CD4-positive, alpha-beta memory T cell (primary cell): ENCODE measurements around the gene DOCK3. TPM values are rescaled to one million over a fixed set of nuclear protein-coding genes. Genes with fewer than 3 reads are reported as not detected.
"Not testable (repeated sequence)": the region's sequence is repeated elsewhere in the genome, so short reads cannot be mapped to it uniquely, and the experiment has no call there.

Experiments used
- CTCF ChIA-PET: fragments of 350-600 bp; sonication (Branson Sonifier 250); formaldehyde crosslinking; loops from one replicate; lab custom pipeline; 2021; ENCODE audit warnings: inconsistent platforms; ENCODE audit not compliant: partially characterized antibody; lab: Charles Lee
- POLR2A ChIA-PET: fragments of 350-600 bp; sonication (Branson Sonifier 250); formaldehyde crosslinking; loops from one replicate; lab custom pipeline; 2021; ENCODE audit not compliant: partially characterized antibody; lab: Charles Lee
- DNase-seq, 5 donors: peaks; one replicate each; pipeline versions ENCODE4 v3.0.0 to v3.0.0-alpha.2; 2020 to 2022; ENCODE audit warnings: mixed read lengths in 1 of 5
- H3K27ac ChIP-seq: one replicate; pipeline ENCODE4 v1.7.0; 2013; ENCODE audit warnings: low read depth, low read length
- H3K27me3 ChIP-seq: 2 replicates; pipeline ENCODE4 v1.7.0; 2013; ENCODE audit warnings: mild to moderate bottlenecking, low read length, moderate library complexity; ENCODE audit not compliant: insufficient read depth
- H3K36me3 ChIP-seq: 2 replicates; pipeline ENCODE4 v1.7.0; 2013; ENCODE audit warnings: mild to moderate bottlenecking, low read length, moderate library complexity; ENCODE audit not compliant: insufficient read depth
- H3K4me1 ChIP-seq: 2 replicates; pipeline ENCODE4 v1.7.0; 2013; ENCODE audit warnings: mild to moderate bottlenecking, low read length, moderate library complexity; ENCODE audit not compliant: insufficient read depth
- H3K4me3 ChIP-seq, 2 donors: one replicate each; pipeline ENCODE4 v1.7.0; 2013; ENCODE audit warnings: low read length in 2 of 2, mild to moderate bottlenecking in 1 of 2
- H3K9me3 ChIP-seq, 2 donors: one replicate each; pipeline ENCODE4 v1.7.0; 2013; ENCODE audit warnings: low read length in 2 of 2, control low read depth in 1 of 2; ENCODE audit not compliant: control insufficient read depth in 1 of 2
- H3K27ac Mint-ChIP-seq, 7 donors: one replicate each; pipeline ENCODE4 v1.8.0; 2020 to 2021; ENCODE audit warnings: mixed read lengths in 7 of 7, mild to moderate bottlenecking in 6 of 7, inconsistent platforms in 3 of 7, moderate library complexity in 3 of 7
- H3K27me3 Mint-ChIP-seq, 2 donors: one replicate each; pipeline ENCODE4 v1.8.0; 2020 to 2021; ENCODE audit warnings: mixed read lengths in 2 of 2
- H3K36me3 Mint-ChIP-seq, 2 donors: one replicate each; pipeline ENCODE4 v1.8.0; 2020 to 2021; ENCODE audit warnings: mixed read lengths in 2 of 2, inconsistent platforms in 1 of 2, mild to moderate bottlenecking in 1 of 2
- H3K4me1 Mint-ChIP-seq, 4 donors: one replicate each; pipeline ENCODE4 v1.8.0; 2020 to 2021; ENCODE audit warnings: mixed read lengths in 4 of 4, mild to moderate bottlenecking in 1 of 4
- H3K4me3 Mint-ChIP-seq, 8 donors: one replicate each; pipeline ENCODE4 v1.8.0; 2020 to 2021; ENCODE audit warnings: mixed read lengths in 8 of 8, mild to moderate bottlenecking in 7 of 8, moderate library complexity in 6 of 8, inconsistent platforms in 3 of 8
- H3K9me3 Mint-ChIP-seq, 8 donors: one replicate each; pipeline ENCODE4 v1.8.0; 2020 to 2021; ENCODE audit warnings: mixed read lengths in 8 of 8, mild to moderate bottlenecking in 5 of 8, inconsistent platforms in 3 of 8, moderate library complexity in 1 of 8
- intact Hi-C: fragments of 100-400 bp; cut with micrococcal nuclease; formaldehyde crosslinking; loops from one replicate; pipeline ENCODE4 v1.15.1; 2023
- polyA plus RNA-seq, 2 donors: library from polyadenylated mRNA; unstranded; fragments of 300-500 nt; fragmentation: Illumina TruSeq; gene quantifications; one replicate each; pipeline ENCODE4 v1.2.3, GENCODE V29; 2021
- total RNA-seq, 2 experiments: library from RNA; stranded (reverse); gene quantifications; one replicate each; pipeline ENCODE4 v1.2.3, GENCODE V29; 2021

DOCK3 gene
- total and polyA plus RNA-seq, 4 experiments from 2014 or later = 0.04 to 2.6 (median 1.3) TPM

DNA sequence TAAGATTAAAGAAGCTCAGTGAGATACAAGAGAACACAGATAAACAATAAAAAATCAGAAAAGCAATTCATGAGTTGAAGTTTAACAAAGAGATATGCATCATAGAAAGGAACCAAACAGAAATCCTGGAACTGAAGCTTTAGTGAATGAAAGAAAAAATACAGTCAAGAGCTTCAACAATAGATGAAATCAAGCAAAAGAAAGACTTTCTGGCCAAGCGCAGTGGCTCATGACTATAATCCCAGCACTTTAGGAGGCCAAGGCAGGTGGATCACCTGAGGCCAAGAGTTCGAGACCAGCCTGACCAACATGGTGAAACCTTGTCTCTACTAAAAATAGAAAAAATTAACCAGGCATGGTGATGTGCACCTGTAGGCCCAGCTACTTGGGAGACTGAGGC is 408.8 kb downstream of the DOCK3 start:
- Histone ChIP-seq H3K36me3 (no peaks in the 10 kb centered on the region), H3K27me3 (no peaks in the 10 kb centered on the region), H3K4me1 (no peaks in the 10 kb centered on the region), H3K9me3 (peaks cover 0 to 3% of the 10 kb centered on the region in 2 donors), H3K27ac (no peak overlapping the region), H3K4me3 (no peak overlapping the region)
- CTCF ChIA-PET = interaction anchor here (0.9 to 3.8 kb wide), 3 partner anchors 8 to 111 kb away, joined by 3 to 23 read pairs (median 6); no protein-coding TSS in a partner anchor
- no peak for DNase-seq
- H3K36me3 Mint-ChIP-seq = peaks cover 8 to 19% of the 10 kb centered on the region in 2 donors
- H3K4me3 Mint-ChIP-seq = no peak overlapping the region
- intact Hi-C loops = no loop called here
- peaks cover 3 to 49% (median 33%) of the 10 kb centered on the region in 8 donors for H3K9me3 Mint-ChIP-seq
- H3K27ac Mint-ChIP-seq = no peak overlapping the region
- H3K4me1 Mint-ChIP-seq = no peaks in the 10 kb centered on the region
- POLR2A ChIA-PET = no interaction called here
- H3K27me3 Mint-ChIP-seq = no peaks in the 10 kb centered on the region

DNA sequence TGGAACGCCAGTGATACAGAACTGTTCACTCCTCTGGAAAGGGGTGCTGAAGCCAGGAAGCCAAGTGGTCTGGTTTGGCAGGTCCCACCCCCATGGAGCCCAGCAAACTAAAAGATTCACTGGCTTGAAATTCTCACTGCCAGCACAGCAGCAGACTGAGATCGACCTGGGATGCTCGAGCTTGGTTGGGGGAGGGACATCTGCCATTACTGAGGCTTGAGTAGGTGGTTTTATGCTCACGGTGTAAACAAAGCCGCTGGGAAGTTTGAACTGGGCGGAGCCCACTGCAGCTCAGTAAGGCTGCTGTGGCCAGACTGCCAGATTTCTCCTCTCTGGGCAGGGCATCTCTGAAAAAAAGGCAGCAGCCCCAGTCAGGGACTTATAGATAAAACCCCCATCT is 417.4 kb downstream of the DOCK3 start:
- H3K4me3 ChIP-seq, H3K27me3 Mint-ChIP-seq, H3K27me3 ChIP-seq, H3K4me1 Mint-ChIP-seq, H3K4me1 ChIP-seq, H3K9me3 ChIP-seq, intact Hi-C loops, H3K27ac ChIP-seq, H3K4me3 Mint-ChIP-seq, H3K36me3 ChIP-seq, DNase-seq: not testable (repeated sequence)
- Mint-ChIP-seq H3K9me3 (peaks cover 2 to 18% (median 10%) of the 10 kb centered on the region in 8 donors), H3K27ac (peak overlapping the region in 1 of 7 donors; percentile 50), H3K36me3 (peaks cover 3 to 16% of the 10 kb centered on the region in 2 donors)
- CTCF ChIA-PET = interaction anchor here (0.8 to 2.2 kb wide), 2 partner anchors 8 to 10 kb away, joined by 3 to 6 read pairs; no protein-coding TSS in a partner anchor
- POLR2A ChIA-PET = interaction anchor here (0.7 kb wide), 1 partner anchor 292 kb away, joined by 3 read pairs; no protein-coding TSS in a partner anchor

DNA sequence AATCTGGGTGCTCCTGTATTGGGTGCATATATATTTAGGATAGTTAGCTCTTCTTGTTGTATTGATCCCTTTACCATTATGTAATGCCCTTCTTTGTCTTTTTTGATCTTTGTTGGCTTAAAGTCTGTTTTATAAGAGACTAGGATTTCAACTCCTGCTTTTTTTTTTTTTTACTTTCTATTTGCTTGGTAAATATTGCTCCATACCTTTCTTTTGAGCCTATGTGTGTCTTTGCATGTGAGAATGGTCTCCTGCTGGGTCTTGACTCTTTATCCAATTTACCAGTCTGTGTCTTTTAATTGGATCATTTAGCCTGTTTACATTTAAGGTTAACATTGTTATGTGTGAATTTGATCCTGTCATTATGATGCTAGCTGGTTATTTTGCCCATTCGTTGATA is 420.1 kb downstream of the DOCK3 start:
- POLR2A ChIA-PET, H3K27ac Mint-ChIP-seq, H3K27me3 Mint-ChIP-seq, H3K4me1 ChIP-seq, CTCF ChIA-PET, H3K27me3 ChIP-seq, H3K27ac ChIP-seq, H3K9me3 ChIP-seq, H3K36me3 ChIP-seq, H3K4me3 ChIP-seq, H3K4me1 Mint-ChIP-seq, H3K4me3 Mint-ChIP-seq, intact Hi-C loops, DNase-seq: not testable (repeated sequence)
- Mint-ChIP-seq H3K36me3 (peaks cover 4 to 16% of the 10 kb centered on the region in 2 donors), H3K9me3 (peaks cover 2 to 16% (median 10%) of the 10 kb centered on the region in 8 donors)

DNA sequence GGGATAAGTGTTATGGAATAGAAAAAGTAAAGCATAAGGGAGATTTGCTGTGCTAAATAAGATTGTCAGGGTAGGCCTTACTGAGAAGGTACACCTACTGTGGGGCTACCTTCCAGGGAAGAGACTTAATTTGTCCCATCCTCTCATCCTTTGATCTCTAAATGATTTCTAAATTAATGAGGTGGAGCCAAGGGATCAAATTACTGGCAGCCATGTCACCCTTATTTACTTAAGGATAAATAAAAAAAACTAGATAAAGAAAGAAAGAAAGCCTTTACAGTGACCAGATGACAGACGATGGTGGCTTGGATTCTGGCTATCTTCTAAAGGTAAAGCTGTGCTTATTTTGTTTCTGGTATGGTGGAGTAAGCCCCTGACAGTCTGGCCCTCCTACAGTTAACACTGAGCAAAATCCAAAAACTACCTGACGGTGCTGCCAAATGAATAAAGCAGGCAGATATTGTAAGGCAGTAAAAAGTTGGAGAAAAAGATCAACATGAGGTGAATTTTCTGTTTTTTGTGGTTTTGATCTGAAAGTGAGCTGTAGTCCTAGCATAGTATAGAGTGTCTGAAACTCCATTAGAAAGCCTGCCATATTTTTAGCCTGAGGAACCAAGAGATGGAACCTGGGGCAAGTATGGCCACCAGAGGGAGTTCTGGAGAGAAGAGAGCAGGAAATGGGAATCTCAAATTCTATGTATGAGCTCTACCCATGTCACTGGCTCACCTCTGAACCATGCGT is 425.2 kb downstream of the DOCK3 start:
- H3K27ac Mint-ChIP-seq = no peak overlapping the region
- peaks cover 0 to 13% (median 9%) of the 10 kb centered on the region in 8 donors for H3K9me3 Mint-ChIP-seq
- H3K9me3 ChIP-seq = no peaks in the 10 kb centered on the region
- no peaks in the 10 kb centered on the region for H3K27me3 ChIP-seq
- H3K4me3 Mint-ChIP-seq = no peak overlapping the region
- DNase-seq = peak in 1 of 5 donors; percentile 2
- ChIA-PET CTCF (interaction anchor here (0.9 to 1.5 kb wide), 4 partner anchors 8 to 128 kb away, joined by 3 to 11 read pairs (median 5); no protein-coding TSS in a partner anchor), POLR2A (no interaction called here)
- no peak overlapping the region for H3K27ac ChIP-seq
- intact Hi-C loops = loop anchor here (2.0 kb wide), 2 partner anchors 129 to 483 kb away; partner anchors contain the start of gene MAPKAPK3
- H3K27me3 Mint-ChIP-seq = peaks cover under 1 to 2% of the 10 kb centered on the region in 2 donors
- no peak overlapping the region for H3K4me3 ChIP-seq
- H3K4me1 ChIP-seq = no peaks in the 10 kb centered on the region
- H3K36me3 ChIP-seq = no peaks in the 10 kb centered on the region
- H3K36me3 Mint-ChIP-seq = peaks cover 3 to 7% of the 10 kb centered on the region in 2 donors
- H3K4me1 Mint-ChIP-seq = peaks cover 5 to 9% (median 7%) of the 10 kb centered on the region in 4 donors

DNA sequence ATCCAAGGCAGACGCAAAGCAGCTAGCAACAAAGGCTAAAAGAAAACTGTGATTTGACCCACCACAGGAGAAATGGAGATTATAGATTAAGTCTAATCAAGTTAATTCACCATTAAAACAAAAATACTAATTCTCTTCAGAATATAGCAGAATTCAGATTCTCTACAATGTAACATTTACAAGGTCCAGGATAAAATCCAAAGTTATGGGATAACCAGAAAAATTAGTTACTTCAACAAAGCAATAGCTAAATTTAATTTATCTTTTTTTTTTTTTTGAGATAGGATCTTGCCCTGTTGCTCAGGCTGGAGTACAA is 425.8 kb downstream of the DOCK3 start:
- H3K27ac ChIP-seq = no peak overlapping the region
- no peak overlapping the region for H3K27ac Mint-ChIP-seq
- no peaks in the 10 kb centered on the region for H3K4me1 ChIP-seq
- POLR2A ChIA-PET = no interaction called here
- H3K4me3 Mint-ChIP-seq = no peak overlapping the region
- no peak overlapping the region for H3K4me3 ChIP-seq
- peaks cover 0 to 11% (median 7%) of the 10 kb centered on the region in 8 donors for H3K9me3 Mint-ChIP-seq
- H3K9me3 ChIP-seq = no peaks in the 10 kb centered on the region
- H3K36me3 ChIP-seq = no peaks in the 10 kb centered on the region
- intact Hi-C loops = loop anchor here (2.0 kb wide), 1 partner anchor 484 kb away; the partner anchor contains the start of gene MAPKAPK3
- DNase-seq = no peak
- H3K36me3 Mint-ChIP-seq = peaks cover 3 to 7% of the 10 kb centered on the region in 2 donors
- peaks cover 5 to 9% (median 7%) of the 10 kb centered on the region in 4 donors for H3K4me1 Mint-ChIP-seq
- no peaks in the 10 kb centered on the region for H3K27me3 ChIP-seq
- peaks cover 3 to 4% of the 10 kb centered on the region in 2 donors for H3K27me3 Mint-ChIP-seq
- CTCF ChIA-PET = interaction anchor here (0.9 to 1.5 kb wide), 4 partner anchors 9 to 129 kb away, joined by 3 to 11 read pairs (median 5); no protein-coding TSS in a partner anchor

DNA sequence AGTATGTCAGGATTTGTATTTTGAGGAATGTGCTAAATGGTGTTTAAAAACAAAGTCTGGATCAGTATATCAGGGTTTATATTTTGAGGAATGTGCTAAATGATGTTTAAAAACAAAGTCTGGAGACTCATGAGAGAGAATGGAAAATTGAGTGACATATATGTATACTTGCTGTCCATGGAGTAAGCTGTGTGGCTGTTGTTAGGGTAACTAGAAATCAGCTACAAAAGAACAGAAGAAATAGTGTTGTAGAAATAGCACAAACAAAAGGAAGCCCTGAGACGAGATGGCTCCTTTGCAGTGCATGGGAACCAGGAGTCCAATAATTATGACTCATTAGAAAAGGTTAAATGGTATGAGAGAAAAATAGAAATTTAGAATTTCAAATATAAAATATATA is 427.7 kb downstream of the DOCK3 start:
- Mint-ChIP-seq H3K9me3 (peaks cover 0 to 11% (median 7%) of the 10 kb centered on the region in 8 donors), H3K27ac (no peak overlapping the region), H3K4me1 (peaks cover 5 to 9% (median 7%) of the 10 kb centered on the region in 4 donors), H3K27me3 (peaks cover 3 to 8% of the 10 kb centered on the region in 2 donors), H3K4me3 (no peak overlapping the region), H3K36me3 (peaks cover 7% of the 10 kb centered on the region in 2 donors)
- Histone ChIP-seq H3K36me3 (no peaks in the 10 kb centered on the region), H3K27ac (no peak overlapping the region), H3K4me1 (no peaks in the 10 kb centered on the region), H3K27me3 (no peaks in the 10 kb centered on the region), H3K4me3 (no peak overlapping the region), H3K9me3 (no peaks in the 10 kb centered on the region)
- ChIA-PET CTCF (no interaction called here), POLR2A (no interaction called here)
- no peak for DNase-seq
- intact Hi-C loops = no loop called here

DNA sequence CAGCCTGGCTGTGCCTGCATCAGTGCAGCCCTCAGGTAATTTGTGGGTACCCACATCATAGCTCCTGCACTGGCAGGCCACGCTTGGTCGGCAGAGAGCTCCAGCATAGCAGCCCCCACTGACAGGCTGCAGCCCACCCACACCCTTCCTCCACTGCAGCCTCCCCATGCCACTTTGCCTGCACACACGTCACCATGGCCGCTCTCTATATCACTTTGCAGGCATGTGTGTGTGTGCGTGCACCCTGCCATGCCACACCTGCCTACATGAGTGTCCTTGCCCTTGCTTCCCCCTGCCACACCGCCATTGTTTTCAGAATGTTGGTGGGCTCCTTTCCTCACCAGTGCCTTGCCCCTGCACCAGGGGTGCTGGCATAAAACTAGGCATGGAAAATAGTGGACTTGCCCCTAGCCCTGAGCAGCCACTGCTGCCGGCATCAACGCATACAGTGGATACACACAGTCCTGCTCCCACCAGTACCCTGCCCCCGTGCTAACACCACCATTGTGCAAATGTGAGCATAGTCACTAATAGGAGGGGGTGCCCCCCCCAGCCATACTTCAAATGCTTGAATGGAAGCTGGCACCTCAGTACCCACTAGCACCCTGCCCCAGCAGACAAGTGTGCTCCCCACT is 431.6 kb downstream of the DOCK3 start:
- no peak for DNase-seq
- CTCF ChIA-PET = no interaction called here
- no peak overlapping the region for H3K27ac Mint-ChIP-seq
- H3K4me1 ChIP-seq = no peaks in the 10 kb centered on the region
- no peak overlapping the region for H3K4me3 Mint-ChIP-seq
- no peak overlapping the region for H3K27ac ChIP-seq
- intact Hi-C loops = no loop called here
- H3K4me1 Mint-ChIP-seq = no peaks in the 10 kb centered on the region
- H3K27me3 Mint-ChIP-seq = peaks cover 4 to 12% of the 10 kb centered on the region in 2 donors
- H3K9me3 Mint-ChIP-seq = peaks cover 5 to 35% (median 25%) of the 10 kb centered on the region in 8 donors
- peaks cover 13 to 17% of the 10 kb centered on the region in 2 donors for H3K36me3 Mint-ChIP-seq
- H3K4me3 ChIP-seq = no peak overlapping the region
- no peaks in the 10 kb centered on the region for H3K36me3 ChIP-seq
- H3K27me3 ChIP-seq = no peaks in the 10 kb centered on the region
- POLR2A ChIA-PET = no interaction called here
- H3K9me3 ChIP-seq = no peaks in the 10 kb centered on the region
